IPS DF 4.7 (cell line): ENCODE results near the gene NPHP1.
A peak's percentile ranks its signal among the peaks of the same experiment; 100 is the strongest.
"Not testable (repeated sequence)": the region's sequence is repeated elsewhere in the genome, so short reads cannot be mapped to it uniquely, and the experiment has no call there.

ENCODE experiments used
- DNase-seq: peaks from one replicate; pipeline ENCODE4 v3.0.0-alpha.2; 2013; ENCODE audit warnings: low spot score; ENCODE audit errors: extremely low read depth

The NPHP1 gene

GRCh38 chr2:110198016-110198415 lies 6.8 kb downstream of the NPHP1 start:
- DNase-seq: no peak

- no peak for DNase-seq
Observed at GRCh38 chr2:110197452-110197851, 7.4 kb downstream of the NPHP1 start.

DNA sequence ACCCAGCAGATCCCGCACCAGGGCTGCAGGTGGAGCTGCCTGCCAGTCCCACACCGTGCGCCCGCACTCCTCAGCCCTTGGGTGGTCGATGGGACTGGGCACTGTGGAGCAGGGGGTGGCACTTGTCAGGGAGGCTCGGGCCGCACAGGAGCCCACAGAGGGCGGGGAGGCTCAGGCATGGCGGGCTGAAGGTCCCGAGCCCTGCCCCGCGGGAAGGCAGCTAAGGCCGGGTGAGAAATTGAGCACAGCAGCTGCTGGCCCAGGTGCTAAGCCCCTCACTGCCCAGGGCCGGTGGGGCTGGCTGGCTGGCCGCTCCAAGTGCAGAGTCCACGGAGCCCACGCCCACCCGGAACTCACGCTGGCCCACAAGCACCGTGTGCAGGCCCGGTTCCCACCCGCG lies 14.6 kb downstream of the NPHP1 start:
- not testable (repeated sequence) for DNase-seq

DNA sequence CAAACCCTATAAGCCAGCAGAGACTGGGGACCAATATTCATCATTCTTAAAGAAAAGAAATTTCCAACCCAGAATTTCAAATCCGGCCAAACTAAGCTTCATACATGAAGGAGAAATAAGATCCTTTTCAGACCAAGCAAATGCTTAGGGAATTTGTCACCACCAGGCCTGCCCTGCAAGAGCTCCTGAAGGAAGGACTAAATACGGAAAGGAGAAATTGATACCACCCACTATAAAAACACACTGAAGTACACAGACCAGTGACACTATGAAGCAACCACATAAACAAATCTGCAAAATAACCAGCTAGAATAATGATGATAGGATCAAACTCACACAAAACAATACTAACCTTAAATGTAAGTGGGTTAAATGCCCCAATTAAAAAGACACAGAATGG lies 22.4 kb downstream of the NPHP1 start:
- no peak for DNase-seq

GRCh38 chr2:110180036-110180435 lies 24.8 kb downstream of the NPHP1 start:
- DNase-seq: no peak

GRCh38 chr2:110173523-110173922 lies 31.3 kb downstream of the NPHP1 start:
- DNase-seq: no peak

GRCh38 chr2:110172506-110172905 lies 32.3 kb downstream of the NPHP1 start:
- DNase-seq: no peak

GRCh38 chr2:110170102-110170501 lies 34.7 kb downstream of the NPHP1 start:
- no peak for DNase-seq

GRCh38 chr2:110167326-110168000 lies 37.4 kb downstream of the NPHP1 start:
- peak; percentile 16 for DNase-seq

GRCh38 chr2:110166266-110166665 lies 38.5 kb downstream of the NPHP1 start:
- DNase-seq: no peak

DNA sequence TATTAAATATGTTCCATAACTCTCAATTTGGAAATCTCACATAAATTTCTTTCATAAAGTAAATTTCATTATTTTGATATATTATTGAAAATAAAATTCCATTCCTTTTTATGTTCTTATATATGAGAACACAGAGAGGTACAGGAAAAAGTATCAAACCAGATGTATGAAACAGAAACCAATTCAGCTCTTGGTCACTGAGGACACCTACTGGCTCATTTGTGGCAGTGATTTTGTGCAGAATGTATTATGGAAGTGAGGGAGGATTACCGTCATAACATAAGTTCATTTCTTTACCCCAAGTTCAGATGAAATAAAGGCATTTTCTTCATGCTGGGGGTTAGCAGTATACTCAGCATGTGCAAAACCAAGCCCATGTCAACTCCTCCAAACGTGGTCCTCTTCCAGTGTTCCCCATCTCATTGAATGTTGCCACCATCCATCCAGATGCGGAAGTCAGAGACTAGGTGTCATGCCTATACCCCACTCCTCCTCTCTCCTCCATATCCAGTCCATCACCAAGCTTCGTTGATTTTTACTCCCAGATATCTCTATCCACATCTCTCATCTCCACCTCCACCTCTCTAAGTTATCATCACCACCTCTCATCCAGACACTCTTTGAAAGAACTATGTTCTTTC lies 47.5 kb downstream of the NPHP1 start:
- no peak for DNase-seq

- not testable (repeated sequence) for DNase-seq
Observed at GRCh38 chr2:110154828-110155227, 50.0 kb downstream of the NPHP1 start.

DNA sequence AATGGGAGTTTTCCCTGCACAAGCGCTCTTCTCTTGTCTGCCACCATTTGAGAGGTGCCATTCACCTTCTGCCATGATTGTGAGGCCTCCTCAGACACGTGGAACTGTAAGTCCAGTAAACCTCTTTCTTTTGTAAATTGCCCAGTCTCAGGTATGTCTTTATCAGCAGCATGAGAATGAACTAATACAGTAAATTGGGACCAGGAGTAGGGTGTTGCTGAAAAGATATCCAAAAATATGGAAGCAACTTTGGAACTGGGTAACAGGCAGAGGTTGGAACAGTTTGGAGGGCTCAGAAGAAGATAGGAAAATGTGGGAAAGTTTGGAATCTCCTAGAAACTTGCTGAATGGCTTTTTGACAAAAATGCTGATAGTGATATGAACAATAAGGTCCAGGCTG lies 50.6 kb downstream of the NPHP1 start:
- DNase-seq: not testable (repeated sequence)

GRCh38 chr2:110153416-110153815 lies 51.4 kb downstream of the NPHP1 start:
- DNase-seq: no peak

DNA sequence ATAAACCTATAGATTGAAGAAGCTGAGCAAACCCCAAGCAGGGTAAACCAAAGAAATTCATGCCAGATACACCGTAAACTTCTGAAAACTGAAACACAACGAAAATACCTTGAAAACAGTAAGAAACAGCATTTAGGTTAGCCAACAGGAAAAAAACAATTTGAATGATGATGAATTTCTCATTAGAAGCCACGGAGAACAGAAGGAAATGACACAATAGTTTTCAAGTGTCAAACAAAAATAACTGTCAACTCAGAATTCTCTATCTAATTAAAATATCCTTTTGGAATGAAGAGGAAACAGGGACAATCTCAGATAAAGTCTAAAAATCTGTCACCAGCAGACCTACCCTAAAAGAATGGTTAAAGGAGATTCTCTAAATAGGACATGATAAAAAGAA lies 51.9 kb downstream of the NPHP1 start:
- no peak for DNase-seq

- DNase-seq: no peak
Observed at GRCh38 chr2:110149330-110150220, 55.2 kb downstream of the NPHP1 start.

DNA sequence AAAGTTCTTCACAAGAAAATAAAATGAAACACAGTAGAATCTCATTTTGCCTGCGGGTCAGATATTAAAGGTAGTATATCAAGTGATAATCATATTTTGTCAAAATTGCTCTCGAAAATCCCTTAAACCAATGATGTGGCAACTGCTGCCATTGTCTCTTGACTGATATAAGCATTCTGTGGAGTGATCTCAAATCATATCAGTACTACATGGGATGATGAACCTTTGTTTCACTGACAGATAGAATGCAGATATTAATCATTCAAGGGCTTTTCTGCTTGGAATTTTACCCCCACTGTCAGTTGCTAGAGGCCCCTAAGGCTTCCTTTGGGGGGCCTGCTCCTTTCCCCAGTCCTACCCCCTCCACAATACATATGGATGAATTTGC lies 57.9 kb downstream of the NPHP1 start:
- no peak for DNase-seq

- no peak for DNase-seq
Observed at GRCh38 chr2:110146183-110146944, 58.4 kb downstream of the NPHP1 start.

DNA sequence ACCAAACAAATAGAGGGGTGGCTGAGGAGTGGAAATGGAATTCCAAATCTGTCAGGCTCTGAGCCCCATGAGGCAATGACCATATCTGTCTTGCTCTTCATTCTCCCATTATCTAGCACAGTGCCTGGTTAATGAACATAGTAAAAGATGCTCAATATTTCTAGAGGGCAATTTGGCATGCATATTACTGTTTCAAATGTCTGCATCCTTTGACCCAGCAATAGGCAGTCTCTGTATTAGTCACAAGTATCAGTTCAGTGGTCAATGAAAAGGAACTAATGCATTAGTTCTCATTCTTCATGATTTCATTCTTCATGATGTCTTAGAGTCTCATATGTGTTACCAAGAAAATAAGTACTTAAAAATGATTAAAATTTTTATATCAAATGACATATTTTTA lies 60.8 kb downstream of the NPHP1 start:
- DNase-seq: no peak

DNA sequence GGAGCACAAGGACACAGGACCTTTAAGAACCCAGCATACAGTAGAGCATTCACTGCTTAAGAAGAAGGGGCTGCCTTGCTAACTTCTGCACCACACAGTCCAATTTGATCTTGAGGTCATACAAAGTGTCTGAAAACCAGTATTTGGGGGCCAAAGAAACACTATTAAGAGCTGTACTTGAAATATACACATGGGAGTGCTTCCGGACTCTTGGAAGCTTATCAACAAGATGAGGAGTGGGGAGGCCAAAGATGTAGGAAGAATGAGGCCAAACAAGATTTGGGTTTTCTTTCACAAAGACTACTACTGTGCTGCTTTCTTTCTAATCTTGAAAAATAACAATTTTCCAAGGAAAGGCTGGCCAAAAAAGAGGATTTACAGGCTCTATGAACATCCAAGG lies 64.4 kb downstream of the NPHP1 start:
- DNase-seq: no peak

DNA sequence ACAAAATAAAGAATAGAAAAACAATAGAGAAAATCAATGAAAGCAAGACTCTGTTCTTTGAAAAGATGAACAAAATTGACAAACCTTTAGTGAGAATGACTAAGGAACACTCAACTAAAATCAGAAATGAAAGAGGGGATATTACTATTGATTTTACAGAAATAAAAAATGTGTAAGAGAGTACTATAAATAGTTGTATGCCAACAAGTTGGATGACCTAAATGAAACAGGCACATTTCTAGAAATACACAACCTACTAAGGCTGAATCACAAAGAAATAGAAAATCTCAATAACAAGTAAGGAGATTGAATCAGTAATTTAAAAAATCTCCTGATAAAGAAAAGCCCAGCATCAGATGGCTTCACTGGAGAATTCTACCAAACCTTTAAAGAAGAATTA lies 70.8 kb downstream of the NPHP1 start:
- DNase-seq: no peak

- no peak for DNase-seq
Observed at GRCh38 chr2:110131166-110131565, 73.6 kb downstream of the NPHP1 start.
